Sigmoid colon (tissue), 4 donors: ENCODE data around the gene VOPP1.

Experiments
- EP300 ChIP-seq, 4 donors: sonication (generic); formaldehyde crosslinking; IDR thresholded peaks; one replicate each; pipeline ENCODE4 v1.6.1; 2017; ENCODE audit warnings: antibody characterized with exemption in 4 of 4
- TF ChIP-seq, protein P1 (sequence below), 4 experiments: fragments of 450-650 bp in 3 of 4; fragments of 200-600 bp in 1 of 4; IDR thresholded peaks; one replicate each; pipeline ENCODE4 v1.5.1; 2016 to 2019; ENCODE audit warnings: antibody characterized with exemption in 4 of 4, mild to moderate bottlenecking in 3 of 4, moderate library complexity in 2 of 4

GRCh38 chr7:55441002-55441401 is 131.3 kb downstream of the VOPP1 start:
- TF ChIP-seq, protein P1, sequence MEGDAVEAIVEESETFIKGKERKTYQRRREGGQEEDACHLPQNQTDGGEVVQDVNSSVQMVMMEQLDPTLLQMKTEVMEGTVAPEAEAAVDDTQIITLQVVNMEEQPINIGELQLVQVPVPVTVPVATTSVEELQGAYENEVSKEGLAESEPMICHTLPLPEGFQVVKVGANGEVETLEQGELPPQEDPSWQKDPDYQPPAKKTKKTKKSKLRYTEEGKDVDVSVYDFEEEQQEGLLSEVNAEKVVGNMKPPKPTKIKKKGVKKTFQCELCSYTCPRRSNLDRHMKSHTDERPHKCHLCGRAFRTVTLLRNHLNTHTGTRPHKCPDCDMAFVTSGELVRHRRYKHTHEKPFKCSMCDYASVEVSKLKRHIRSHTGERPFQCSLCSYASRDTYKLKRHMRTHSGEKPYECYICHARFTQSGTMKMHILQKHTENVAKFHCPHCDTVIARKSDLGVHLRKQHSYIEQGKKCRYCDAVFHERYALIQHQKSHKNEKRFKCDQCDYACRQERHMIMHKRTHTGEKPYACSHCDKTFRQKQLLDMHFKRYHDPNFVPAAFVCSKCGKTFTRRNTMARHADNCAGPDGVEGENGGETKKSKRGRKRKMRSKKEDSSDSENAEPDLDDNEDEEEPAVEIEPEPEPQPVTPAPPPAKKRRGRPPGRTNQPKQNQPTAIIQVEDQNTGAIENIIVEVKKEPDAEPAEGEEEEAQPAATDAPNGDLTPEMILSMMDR (IDR thresholded peaks at IDR 0.05): no peak
- no peak for TF ChIP-seq EP300 (IDR thresholded peaks at IDR 0.05)
